ENCODE results near the gene EMC7.

DNA sequence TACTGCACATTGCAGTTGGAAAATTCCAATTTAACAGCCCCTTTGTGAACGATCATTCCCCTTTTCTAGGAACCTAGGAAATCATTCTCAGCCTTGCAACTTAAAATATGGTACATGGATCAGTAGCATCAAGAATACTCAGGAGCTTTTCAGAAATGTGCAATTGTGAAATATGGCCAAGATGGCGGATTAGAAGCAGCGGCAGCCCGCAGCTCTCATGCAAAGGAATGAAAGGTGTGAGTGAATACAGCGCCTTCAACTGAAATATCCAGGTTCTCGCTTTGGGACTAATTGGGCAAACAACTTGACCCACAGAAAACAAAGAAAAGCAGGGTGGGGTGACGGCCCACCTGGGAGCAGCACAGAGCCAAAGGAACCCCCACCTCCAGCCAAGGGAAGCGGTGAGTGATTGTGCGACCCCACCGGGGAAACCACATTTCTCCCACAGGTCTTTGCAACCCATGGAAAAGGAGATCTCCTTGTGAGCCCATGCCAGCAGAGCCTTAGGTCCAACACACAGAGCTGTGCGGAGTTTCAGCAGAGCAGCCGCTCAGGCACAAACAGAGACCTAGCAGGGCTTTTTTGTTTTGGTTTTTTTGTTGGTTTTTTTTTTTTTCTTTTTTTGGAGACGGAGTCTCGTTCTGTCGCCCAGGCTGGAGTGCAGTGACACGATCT lies 55.1 kb downstream of the EMC7 start:
- TF ChIP-seq POLR2AphosphoS5 (IDR thresholded peaks at IDR 0.05; ENCODE audit: borderline replicate concordance, low read depth, low read length) (no peak), FOXP2 (optimal IDR thresholded peaks at IDR 0.05; ENCODE audit: control extremely low read depth, extremely low read length, insufficient read depth) (no peak), EZH2 (IDR thresholded peaks at IDR 0.05) (no peak)

Measured in SK-N-MC (cell line).